Testis (tissue), 2 donors: ENCODE measurements around the gene ETS2.

Source experiments
- CTCF ChIP-seq, 3 experiments: fragments of 450-650 bp in 2 of 3; fragments of 200-600 bp in 1 of 3; sonication (generic) in 1 of 3; IDR thresholded peaks; one replicate each; pipeline ENCODE4 v1.5.1; 2016 to 2019; ENCODE audit warnings: antibody characterized with exemption in 3 of 3, mild to moderate bottlenecking in 2 of 3, moderate library complexity in 1 of 3
- POLR2A ChIP-seq: fragments of 450-650 bp; IDR thresholded peaks from one replicate; pipeline ENCODE4 v1.6.1; 2017; ENCODE audit warnings: antibody characterized with exemption, mild to moderate bottlenecking, moderate library complexity

- no peak for TF ChIP-seq POLR2A
- no peak for TF ChIP-seq CTCF (IDR thresholded peaks at IDR 0.05)
These were observed 12.6 kb downstream of the ETS2 start for GRCh38 chr21:38818325-38818723.
